GM19463 (cell line): Measurements from ENCODE around the gene PTDSS2.

ENCODE experiments used
- ATAC-seq: cut with Tn5 transposase; IDR thresholded peaks from one replicate; pipeline ENCODE4 v1.9.1; 2021; ENCODE audit warnings: mild to moderate bottlenecking, moderate library complexity; ENCODE audit not compliant: unreplicated experiment

The PTDSS2 gene

GRCh38 chr11:445765-446588, 4.1 kb upstream of the PTDSS2 start:
- ATAC-seq, result no peak

DNA sequence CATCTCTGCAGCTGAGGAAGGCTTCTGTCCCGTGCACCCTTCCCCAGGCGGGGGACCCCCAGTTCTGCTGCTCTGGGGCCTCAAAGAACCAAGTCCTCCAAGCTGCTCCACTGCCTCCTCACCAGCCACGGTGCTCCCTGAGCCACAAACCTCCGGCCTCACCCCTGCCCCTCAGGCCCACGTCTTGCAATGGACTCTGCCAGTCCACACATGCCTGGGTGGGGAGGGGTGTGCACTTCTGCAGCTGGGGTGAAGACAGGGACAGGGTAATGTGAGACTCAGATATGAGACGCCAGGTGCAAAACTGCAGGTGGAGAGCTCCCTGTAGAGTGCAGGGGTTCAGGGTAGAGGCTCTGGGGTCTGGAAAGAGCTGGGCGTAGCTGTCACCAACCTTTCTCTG, 3.2 kb upstream of the PTDSS2 start:
- no peak for ATAC-seq

- peak; percentile 58 for ATAC-seq
These were observed 2.0 kb upstream of the PTDSS2 start for GRCh38 chr11:447923-448731.

GRCh38 chr11:450809-451451, 851 bp downstream of the PTDSS2 start:
- no peak for ATAC-seq

- ATAC-seq, result no peak
These were observed 1.7 kb downstream of the PTDSS2 start for GRCh38 chr11:451738-452137.

DNA sequence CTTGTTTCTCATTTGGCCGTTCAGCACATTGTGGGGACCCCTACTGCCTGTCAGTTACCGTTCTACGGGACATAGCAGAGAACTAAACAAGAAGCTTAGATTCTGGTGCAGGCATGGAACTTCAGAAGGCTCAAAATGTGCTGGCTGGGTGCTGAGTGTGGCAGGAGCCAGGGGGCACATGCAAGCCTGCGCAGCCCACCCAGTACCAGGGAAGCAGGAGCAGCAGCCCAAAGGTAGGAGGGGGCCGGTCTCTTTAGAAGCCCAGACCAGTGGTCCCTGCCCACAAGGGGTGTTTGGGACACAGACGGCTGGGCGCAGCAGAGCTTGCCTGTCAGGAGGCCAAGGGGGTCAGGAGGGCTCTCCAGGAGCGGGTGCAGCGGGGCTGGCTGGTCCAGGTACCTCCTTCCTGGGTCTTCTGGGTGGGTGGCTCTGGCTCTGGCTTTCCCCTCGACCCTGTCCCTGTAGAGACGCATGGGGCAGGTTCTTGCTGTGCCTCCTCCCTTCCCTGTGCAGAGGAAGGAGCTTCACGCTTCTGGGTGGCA, 2.2 kb downstream of the PTDSS2 start:
- no peak for ATAC-seq

DNA sequence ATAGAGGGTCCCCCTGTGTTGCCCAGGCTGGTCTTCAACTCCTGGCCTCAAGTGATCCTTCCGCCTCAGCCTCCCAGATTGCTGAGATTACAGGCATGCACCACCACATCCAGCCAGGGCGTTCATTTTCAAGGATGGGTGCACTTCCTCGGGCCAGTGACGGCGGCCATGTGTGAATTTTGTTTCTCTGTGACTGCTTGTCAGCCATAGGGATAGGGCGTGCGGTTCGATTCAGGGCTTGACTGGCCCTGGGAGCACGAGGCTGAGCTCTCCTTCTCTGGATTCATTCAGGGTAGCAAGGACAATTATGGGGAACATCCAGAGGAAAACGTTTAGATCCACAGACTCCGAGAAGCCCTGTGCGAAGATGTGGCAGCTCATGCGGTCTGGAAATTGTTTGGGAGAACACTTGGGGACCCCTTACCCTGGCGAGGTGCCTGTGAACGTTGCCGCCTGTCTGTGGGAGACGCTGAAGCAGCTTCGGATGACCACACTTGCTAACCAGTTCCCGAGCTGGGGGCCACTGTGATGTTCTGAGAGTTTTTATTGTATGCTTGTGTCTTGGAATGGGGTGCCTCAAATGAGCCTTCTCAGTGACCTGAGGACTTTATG, 2.9 kb downstream of the PTDSS2 start:
- no peak for ATAC-seq

- no peak for ATAC-seq
These were observed 3.5 kb downstream of the PTDSS2 start for GRCh38 chr11:453564-453963.

- no peak for ATAC-seq
These were observed 4.0 kb downstream of the PTDSS2 start for GRCh38 chr11:454043-454442.

- ATAC-seq, result no peak
These were observed 4.9 kb downstream of the PTDSS2 start for GRCh38 chr11:454801-455565.

DNA sequence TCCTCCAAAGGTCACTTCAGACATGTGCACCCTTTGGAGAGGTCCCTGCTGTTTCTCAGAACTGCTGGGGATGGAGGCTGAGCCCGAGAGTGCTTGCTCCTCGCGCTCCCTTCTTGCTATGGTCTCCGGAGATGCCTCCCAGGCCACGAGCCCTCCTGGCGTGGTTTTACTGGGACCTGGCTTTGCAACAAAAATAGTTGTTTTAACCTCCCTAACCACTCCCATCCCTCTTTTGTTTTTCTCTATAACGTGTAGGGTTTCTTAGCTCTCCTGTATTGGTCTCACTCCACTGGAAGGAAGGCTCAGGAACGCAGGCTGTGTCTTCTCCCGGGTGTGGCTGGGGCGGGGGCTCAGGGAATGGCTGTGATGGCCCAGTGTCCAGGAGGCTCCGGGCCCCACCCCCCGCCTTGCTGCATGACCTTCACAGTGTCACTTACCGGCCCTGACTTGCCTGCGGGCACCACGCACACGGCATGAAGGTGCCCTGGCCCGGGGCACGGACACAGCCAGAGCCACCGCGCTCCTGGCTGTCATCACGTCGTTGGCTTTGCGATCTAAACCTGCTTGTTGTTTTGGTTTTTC, 5.6 kb downstream of the PTDSS2 start:
- ATAC-seq, result no peak

DNA sequence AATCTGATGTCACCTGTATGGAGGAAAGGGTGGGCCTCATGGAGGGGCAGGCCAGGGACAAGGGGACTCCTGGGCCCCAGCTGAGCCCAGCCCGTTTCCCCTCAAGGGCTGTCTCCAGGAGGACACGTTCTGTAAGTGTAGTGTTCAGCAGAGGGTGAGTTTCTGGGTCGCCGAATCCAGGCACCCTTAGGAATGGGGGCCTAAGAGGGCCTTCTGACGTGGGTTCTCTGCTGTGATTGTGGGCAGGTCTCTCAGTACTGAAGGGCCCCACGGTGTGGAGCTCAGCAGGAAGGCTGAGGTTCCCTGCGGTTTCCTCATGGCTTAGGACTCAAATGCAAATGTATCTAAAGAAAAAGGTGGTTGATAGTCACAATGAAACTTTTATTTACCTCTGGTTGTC, 6.5 kb downstream of the PTDSS2 start:
- ATAC-seq, result no peak

GRCh38 chr11:457111-457760, 7.2 kb downstream of the PTDSS2 start:
- ATAC-seq, result no peak

GRCh38 chr11:459511-460220, 9.6 kb downstream of the PTDSS2 start:
- no peak for ATAC-seq

DNA sequence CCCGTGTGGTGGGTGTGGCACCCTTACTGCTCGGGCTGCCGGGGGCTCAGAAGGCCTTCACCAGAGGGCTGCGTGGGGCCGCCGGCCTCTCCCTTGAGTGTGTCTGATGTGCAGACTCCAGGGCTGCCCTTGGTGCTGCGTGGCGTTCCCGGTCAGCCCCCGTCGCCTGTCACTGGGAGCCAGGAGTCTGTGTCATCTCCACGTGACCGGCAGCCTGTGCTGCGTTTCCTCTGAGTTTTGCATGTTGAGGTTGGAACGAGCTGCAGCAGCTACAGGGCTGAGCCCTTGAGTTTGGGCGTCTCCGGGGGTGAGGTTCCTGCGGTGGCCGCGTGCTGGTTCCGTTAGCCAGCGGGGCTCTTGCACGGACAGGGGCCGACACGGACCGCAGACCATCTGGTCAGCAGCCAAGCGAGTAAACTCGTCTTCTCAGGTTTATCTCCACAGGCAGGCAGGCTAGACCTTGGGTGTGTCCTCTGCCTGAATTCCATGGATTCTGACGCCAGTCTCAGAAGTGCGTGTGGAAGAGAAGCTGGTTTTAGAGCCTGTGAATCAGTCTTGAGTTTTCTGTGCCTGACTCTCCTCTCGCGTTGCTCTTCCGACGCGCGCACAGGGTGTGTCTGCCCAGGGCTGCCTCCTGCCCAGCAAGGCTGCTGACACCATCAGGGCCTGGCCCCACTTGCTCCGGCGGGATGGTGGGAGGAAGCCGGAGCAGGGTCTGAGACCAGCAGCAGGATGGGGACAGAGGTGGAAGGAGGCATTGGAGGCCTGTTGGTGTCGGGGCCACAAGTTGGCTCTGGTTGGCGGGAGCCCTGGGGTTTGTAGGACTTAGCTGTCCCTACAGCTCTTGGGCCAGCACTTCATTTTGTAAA, 10.5 kb downstream of the PTDSS2 start:
- no peak for ATAC-seq

GRCh38 chr11:461626-462025, 11.5 kb downstream of the PTDSS2 start:
- ATAC-seq, result no peak

DNA sequence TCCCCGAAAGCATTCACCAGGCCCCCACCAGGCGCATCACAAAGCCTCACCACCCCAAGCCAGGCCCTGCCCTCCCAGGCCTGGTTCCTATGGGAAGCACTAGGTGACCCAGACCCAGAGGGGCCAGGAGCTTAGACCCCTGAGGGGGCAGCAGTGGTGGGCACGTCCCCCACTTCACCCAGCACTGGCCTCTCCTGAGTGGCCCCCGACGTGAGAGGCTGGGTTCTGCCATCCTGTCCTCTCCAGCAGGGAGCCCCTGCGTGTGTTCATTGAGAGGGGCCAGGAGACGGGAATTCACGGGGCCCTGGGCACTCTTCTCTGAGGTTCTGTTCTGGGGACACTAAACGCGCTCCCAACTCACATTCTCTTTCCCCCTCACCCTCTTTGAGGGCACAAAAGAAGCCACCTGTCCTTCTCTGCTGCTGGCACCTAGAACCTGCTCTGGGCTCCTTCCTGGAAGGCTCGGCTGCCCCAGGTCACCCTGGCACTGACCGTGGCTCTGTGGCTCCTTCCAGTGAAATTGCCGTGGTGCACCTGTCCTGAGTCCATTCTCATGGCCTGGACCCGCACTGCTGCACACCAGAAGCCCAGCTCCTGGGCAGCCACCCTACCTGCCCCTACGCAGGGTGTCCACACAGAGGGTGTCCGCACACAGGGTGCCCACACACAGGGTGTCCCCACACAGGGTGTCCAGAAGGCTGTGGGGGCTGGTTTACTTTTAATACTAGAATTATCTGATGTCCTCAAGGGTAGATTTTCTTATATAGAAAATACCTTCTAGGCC, 12.2 kb downstream of the PTDSS2 start:
- no peak for ATAC-seq
